GM19438 (cell line): ENCODE data around the gene KIAA1671.

Experiments
- ATAC-seq: cut with Tn5 transposase; IDR thresholded peaks from one replicate; pipeline ENCODE4 v1.9.1; 2021; ENCODE audit warnings: low read depth; ENCODE audit not compliant: unreplicated experiment

KIAA1671 gene

DNA sequence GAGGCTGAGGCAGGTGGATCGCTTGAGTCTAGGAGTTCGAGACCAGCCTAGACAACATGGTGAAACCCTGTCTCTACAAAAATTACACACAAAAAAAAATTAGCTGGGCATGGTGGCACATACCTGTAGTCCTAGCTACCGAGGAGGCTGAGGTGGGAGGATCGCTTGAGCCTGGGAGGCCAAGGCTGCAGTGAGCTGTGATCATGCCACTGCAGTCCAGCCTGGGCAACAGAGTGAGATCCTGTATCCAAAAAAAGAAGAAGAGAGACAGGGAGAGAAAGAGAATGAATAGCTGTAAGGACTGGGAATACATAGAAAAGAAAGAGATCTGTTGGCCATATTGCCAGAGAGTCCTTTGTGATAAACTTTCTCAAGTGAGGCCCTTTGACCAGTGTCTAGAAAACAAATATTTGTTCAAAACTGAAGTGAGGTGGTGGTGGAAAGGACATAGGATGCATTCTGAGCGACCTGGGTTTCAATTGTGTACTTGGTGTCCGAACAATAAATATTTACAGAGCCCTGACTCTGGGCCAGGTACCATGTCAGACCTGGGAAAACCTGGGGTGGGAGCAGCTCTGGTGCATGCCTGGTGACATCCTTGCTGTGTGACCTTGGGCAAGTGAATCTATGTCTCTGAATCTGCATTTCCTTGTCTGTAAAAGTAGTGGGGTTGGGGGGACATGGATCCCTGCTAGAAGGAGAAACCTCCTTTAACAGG lies 157.5 kb downstream of the KIAA1671 start:
- ATAC-seq, result no peak

DNA sequence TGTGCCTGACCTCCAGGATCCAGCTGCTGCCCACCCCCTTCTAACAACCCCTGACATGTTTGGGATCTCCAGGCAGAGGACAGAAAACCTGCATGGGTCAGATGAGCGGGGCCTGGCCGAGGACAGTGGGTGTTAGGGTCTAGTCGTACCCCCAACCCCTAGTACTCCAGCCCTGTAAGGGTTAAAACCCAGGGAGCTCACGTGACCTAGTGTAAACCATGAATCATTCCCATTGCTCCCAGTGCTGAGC lies 158.0 kb downstream of the KIAA1671 start:
- ATAC-seq, result no peak

DNA sequence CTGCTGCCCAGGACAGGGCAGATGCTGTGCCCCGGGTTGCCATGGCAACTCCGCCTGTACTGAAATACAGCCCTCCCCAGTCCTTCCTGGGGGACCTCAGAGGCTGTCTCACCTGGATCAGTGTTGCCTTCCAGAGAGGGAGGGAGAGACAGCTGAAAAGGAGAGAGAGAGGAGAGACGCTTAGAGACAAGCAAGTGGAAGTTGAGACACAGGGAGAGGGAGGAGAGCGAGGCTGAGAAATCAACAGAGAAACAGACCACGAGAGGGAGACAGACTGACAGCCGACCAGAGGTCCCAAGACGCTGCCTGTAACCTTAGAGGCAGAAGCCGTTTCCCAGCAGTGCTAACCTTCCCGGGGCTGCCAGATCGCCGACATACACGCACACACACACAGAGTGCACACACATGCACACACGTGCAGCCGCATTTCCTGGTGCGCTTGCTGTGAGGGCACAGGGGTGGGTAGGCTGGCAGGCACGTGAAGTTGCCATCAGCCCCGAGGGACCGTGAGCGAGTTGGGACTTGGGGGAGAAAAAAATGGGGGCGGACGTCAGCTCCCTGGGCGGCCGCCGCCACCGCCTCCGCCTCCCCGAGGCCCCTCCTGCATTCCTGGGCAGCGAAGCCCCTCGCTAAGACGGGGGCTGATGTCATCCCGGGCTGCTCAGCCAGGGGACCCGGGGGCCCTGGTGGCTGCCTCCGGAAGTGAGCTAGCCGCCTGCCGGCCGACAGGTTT lies 158.5 kb downstream of the KIAA1671 start:
- ATAC-seq, result no peak

DNA sequence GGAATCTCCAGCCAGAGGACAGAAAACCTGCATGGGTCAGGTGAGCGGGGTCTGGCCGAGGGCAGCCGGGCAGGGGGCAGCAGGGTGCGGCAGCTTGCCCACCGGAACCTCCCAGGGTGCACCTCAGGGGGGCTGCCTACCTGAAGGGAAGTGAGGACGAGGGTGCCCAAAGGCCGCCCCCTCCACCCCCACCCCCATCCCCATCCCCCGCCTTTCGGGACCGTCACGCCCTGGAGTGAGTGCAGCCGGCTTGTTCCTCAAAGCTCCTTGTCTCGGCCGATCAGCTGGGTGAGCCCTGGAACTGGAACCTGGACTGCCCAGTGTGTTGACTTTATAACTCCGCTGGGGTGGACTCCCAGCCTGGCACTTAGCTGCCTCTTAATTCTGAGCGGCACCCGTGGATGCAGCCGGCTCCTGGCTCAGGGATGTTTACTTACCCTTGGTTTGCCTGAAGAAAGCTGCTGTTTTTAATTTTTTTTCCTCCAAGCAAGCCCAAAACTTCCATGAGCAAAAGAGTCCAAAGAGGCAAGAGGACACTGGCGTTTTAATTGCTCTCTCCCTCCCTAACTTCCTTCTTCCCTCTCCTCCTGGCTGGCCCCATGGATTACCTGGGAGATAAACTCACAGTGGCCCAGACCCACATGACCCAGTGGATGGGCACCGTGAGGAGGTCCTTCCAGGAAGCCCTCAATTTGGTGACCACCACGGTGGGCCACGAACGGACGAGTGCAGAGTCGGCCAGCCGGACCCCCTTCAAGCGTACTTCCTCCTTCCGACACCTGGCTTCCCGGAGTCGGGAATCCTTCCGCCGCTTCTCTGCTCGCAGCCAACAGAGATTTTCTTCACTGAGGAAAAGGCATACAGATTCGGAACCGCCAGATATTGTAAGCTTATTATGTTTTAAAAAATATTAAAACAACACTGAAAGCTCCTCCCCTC lies 159.3 kb downstream of the KIAA1671 start:
- ATAC-seq, result no peak

DNA sequence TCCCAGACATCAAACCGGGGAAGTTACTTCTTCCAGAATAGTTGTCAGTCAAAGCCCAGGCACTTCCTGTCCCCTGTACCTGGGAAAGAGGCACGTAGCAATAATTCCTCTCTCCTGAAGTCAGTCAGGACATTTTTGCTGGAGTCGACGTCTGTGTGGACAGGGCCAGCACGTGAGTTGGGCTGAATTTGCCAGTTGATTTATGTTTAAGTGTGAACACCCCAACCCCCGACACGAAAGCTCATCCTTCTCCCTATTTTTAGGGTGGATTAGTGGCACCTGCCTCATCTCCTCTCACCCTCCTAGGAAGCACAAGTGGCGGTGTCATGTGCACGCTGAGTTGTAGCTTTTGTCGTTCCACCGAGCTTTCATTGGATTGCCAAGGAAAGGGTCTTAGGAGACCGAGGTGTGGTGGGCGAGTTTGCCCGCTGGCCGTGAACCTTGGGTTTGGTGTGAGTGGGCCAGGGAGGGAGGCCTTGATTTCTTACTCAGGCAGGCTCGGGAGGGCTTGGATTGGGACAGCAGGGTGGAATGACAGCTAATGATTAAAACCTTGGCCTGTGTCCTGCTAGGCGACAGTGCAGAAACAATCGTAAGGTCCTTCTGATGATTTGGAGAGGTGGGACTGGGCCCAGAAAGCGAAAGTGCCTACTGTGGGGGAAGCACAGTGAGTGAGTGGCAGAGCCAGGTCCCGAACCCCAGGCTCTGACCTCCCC lies 160.2 kb downstream of the KIAA1671 start:
- no peak for ATAC-seq

DNA sequence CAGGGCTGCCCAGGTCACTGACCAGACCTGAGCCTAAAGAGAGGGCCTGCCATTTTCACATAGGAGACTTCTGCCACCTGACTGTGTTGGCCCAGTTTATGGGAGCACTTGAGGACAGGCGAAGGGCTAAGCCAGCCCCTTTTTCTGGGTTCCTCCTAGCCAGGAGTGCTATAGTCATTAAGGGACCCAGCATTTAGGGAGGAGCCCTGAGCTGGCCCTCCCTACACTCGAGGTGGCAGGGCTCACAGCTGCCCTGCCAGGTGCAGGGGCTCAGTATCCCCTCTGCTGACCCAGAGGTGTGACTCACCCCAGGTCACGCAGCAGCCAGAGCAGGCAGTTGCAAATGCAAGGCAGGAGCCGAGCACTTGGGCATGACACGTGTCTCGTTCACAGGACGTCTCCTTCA lies 160.8 kb downstream of the KIAA1671 start:
- no peak for ATAC-seq

DNA sequence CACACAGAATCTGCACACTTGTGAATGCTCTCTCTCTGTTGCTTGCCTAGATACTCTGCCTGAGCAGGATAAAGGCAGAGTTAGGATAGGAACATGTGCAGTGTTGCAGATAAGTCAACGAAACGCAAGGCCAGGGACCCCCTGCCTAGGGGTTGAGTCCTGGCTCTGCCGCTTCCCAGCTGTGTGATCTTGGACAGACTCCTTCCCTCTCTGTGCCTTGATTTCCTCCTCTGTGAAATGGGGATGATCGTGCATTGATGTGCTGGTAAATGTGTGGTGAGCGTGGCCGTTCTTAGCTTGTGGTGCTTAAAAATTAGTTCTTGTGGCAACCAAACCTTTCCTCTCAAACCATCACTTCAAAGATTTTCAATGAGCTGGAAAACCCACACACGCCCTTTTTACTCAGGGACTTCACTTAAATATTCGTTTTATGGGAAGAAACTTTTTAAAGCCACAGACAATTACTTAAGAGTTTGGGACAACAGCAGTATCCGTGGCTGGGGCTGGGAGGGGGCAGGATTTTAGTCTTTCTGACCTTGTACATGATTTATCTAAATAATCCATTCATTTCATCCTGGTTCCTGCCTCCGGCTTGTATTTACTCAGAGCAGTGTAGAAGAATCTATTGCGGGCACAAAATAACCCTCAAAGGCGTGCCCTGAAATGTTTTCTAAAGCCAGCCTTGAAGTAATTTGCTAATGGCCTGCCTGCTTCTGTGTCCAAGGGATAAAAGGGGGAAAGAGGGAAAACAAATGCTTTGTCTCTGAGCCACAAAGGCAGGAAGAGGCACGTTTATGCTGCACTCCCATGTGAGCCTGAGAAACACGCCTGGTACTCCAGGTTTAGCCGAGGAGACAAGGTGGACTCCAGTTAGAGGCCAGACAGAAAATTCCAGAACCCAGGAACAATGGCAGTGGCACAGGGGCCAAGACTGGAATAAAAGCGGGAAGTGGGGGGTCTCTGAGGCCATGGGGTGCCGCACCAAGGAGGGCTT lies 162.2 kb downstream of the KIAA1671 start:
- ATAC-seq, result no peak

DNA sequence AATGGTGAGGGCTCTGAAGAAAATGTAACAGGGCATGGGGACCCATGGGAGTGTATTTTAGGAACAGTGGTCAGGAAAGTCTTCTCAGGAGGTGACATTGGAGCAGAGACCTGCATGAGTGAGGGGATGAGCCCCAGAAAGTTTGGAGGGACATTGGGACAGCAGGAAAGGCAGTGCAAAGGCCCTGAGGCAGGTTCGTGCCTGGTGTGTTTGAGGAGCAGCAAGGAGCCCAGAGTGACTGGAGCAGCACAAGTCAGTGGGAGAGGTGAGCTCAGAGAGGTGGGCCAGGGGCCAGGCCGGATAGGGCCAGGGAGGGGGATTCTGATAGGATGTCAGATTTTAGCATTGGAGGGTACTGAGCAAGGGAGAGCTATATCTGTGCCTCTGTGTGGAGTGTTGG lies 167.1 kb downstream of the KIAA1671 start:
- no peak for ATAC-seq

DNA sequence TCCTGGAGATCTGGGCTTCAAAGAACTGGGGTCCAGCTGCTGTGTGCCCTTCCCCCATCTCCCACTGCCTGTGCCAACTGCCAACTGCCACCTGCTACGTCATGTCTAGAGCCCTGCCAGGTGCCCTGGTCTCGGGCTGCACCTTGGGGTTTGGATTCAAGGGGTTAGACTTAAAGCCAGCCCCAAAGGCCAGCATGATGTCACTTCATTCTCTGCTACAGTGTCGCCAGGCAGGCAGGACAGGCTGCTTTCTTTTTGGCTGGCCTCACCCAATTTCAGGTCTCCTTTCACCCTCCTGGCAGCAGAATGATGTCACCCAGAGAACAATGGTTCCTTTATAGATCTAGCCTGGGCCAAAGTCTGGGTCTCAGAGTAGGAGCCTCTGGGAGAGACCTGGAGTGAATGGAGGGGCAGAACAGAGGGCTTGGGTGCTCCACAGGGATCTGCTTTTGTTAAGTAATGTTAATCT lies 167.6 kb downstream of the KIAA1671 start:
- no peak for ATAC-seq

DNA sequence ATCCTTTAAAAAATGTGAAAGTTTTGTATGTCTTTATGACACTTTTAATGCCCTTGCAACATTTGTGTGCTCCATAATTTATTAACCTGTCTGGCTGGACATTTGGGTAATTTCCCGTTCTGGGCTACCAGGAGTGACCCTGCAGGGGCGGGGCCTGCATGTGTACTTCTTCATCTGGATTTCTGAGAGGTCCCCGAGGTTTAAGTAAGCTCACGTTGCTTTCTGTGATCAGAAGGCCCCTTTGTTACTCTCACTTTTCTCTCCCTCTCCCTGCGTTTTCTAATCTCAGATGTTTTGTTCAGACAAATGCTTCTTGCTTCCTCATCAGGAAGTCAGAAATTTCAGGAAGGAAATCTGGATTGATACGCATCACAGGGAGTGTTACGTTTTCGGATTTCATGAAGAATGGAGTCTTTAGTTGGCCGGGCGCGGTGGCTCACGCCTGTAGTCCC lies 168.3 kb downstream of the KIAA1671 start:
- ATAC-seq, result no peak

DNA sequence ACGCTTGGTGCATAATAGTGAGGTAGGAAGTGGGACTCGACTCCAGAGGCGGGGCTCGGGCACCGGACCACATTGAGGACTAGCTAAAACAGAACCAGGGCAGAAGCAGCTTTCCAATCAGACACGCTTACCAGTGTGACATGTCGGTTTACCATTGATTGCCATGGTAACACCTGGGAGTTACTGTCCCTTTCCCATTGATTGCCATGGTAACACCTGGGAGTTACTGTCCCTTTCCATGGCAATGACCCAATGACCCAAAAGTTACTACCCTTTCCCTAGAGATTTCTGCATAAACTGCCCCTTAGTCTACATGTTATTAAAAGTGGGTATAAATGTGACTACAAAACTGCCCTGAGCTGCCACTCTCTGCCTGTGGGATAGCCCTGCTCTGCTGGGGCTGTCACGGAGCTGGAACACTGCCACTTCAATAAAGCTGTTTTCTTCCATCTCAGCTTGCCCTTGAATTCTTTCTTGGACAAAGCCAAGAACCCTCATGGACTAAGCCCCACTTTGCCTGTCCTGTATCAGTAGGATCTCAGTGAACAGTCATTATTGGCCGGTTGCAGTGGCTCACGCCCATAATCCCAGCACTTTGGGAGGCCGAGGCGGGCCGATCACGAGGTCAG lies 169.7 kb downstream of the KIAA1671 start:
- no peak for ATAC-seq

DNA sequence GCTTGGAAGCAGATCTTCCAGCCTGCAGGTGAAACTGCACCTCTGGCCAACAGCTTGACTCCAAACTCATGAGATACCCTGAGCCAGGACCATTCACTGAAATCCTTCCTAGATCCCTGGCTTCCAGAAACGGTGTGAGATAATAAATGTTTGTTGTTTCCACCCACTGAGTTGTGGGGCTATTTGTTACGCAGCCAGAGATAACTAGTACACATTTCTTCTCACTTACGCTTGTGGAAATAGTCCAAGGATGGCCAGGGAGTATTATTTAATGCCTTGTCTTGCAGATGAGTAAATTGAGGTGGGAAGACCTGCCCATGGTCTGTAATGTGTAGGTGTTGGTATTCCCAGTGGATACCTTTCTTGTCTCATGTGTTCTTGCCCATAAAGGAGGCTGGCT lies 171.2 kb downstream of the KIAA1671 start:
- no peak for ATAC-seq

DNA sequence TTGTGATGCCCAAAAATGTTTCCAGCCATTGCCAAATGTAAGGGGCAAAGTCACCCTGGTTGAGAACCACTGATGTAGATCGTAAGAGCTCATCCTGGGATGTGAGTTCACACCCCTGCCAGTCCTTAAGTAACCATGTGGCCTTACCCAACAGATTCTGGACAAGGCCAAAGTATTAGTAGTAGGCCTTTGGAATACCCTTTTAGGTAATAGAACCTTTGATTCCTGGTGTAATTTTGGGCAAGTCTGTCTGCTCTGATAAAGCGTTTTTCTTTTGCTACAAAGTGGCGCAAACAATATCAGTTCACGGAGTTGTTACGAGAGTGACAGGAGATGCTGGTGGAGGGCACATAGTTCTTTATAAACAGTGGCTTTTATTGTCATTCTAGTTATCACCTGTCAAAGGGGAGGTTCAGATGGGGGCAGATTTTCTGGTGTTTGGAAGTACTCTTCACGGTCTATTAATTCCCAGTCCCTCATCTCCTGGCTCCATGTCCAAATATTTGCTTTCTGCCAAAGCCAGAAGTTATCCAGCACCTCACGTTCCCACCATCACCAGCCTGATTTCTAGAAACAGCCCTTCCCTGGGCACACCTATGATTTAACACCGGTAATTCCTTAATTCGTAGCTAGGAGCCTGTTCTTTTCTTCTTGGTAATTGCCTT lies 173.3 kb downstream of the KIAA1671 start:
- no peak for ATAC-seq

DNA sequence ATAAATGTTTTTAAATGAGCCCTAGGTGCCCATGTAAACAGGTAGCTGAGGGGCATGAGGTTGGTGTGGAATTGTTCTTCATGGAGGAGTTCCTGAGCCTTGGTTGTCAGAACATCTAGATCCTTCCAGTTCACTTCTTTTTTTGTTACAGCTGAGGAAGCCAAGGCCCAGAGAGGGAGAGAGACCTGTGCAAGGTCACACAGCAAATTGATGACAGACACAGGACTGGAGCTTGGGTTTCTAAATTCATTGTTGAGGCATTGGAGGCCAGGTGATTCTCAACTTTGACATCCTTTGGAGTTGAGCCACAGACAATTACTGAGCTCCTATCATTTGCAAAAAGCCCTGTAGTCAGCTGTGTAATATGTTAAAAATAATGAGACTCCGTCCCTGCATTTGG lies 174.0 kb downstream of the KIAA1671 start:
- no peak for ATAC-seq

DNA sequence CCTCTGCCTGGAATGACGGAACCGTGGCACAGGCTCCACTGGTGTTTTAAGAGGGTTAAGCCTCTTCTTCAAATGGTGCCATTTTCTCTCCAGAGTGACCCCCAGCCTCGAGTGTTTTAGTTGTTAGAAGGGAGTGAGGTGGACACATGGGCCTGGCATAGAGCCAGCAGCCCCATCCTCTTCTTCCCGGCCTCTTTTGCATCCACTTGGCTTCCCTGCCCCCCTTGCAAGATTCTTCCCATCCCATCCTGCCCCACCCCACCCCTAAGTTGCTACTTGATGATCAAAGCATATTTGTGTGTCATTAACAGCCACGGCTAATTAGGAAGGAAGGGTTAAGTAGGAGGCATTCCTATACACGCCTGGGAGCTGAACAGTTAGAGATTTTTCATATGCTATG lies 174.8 kb downstream of the KIAA1671 start:
- no peak for ATAC-seq

DNA sequence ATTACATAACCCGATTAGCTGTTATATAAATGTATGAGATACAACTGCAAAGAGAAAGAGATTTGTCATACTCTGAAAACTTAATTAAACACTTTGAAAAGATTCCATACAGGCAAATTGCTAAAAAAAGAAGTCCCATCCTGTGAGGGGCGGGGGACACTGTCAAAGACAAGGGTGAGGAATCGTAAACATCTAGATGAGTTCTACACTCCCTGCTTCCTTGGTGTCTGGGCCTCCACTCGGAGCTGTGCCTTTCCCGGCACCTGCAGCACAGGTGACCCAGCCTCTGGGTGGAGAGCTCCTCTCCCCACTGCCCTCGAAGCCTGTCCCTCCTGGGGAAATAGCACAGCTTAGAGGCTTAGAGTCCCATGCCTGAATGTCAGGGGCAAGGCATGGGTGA lies 177.9 kb downstream of the KIAA1671 start:
- no peak for ATAC-seq

DNA sequence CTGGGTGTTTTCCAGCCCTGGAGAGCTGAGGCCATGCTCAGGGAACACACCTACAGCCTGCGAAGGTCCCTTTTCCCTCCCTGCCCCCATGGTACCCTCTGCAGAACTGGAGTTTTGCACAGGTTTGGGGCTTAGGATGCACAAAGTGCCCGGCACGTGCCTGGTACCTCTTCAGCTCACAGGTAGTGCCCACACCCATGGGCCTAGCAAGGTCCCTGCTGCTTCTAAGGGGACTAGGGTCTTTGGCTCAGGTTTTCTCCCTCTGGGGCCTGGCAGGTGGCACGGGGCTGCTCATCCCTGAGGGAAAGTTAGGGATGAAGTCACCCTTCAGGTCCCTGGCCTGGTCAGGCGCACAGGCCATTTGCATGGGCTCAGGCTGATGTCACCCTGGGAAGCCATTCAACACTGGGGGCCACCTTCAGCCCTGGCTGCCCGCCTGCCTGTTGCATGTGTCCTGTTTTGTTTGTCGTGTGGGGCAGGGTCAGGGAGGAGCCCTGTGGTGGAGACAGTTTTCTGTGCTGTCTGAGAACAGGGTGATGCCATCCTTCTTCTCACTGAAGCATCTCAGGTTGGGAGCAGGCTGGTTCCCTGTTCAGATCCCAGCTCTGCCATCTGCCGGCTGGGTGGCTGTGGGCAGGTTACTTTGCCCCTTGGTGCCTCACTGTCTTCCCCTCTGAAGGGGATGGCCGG lies 178.8 kb downstream of the KIAA1671 start:
- no peak for ATAC-seq

DNA sequence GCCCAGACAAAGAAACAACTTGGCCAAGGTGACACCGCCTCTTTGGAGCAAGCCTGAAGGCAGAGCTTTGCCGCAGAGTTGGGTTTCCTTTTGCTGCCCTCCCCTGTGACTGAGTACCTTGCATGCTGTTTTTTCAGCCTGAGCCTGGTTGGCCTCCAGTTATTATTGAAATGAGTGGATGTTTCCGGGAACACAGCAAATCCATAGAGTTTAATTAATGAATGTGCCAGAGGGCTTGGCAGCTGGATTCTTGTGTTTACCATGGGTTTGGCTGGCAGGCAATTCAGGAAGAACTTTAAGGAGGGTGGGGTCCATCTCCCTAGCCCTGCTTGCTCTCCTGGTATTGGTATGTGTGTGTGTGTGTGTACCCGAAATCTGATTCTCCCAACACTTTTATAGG lies 181.5 kb downstream of the KIAA1671 start:
- ATAC-seq, result no peak
